ENCODE results near the gene PTPRG. TPM values are rescaled to one million over a fixed set of nuclear protein-coding genes. Genes with fewer than 3 reads are reported as not detected.

Gene PTPRG
- total RNA-seq, 1 experiment from 2014 or later: 11.7 TPM

- no peaks in the 10 kb centered on the region for H3K27me3 ChIP-seq (replicated peaks; ENCODE audit: insufficient read depth, low read depth, low read length, poor library complexity)
- intact Hi-C loops (cut with micrococcal nuclease; ENCODE audit: unreplicated experiment): no loop called here
- no peaks in the 10 kb centered on the region for H3K9me3 ChIP-seq (ENCODE audit: low read depth, low read length, poor library complexity, severe bottlenecking)
- no peak overlapping the region for H3K27ac ChIP-seq (ENCODE audit: low read depth, low read length, poor library complexity, severe bottlenecking)
- CTCF ChIA-PET: no interaction called here
- POLR2A ChIA-PET (ENCODE audit: low non-redundant PET): interaction anchor here (0.7 kb wide), 1 partner anchor 118 kb away, joined by 3 read pairs; no protein-coding TSS in a partner anchor
- no peaks in the 10 kb centered on the region for H3K36me3 ChIP-seq (ENCODE audit: insufficient read depth, low read length, poor library complexity, severe bottlenecking)
- no peak overlapping the region for H3K4me3 ChIP-seq (ENCODE audit: low read depth, low read length, poor library complexity, severe bottlenecking)
- BruUV-seq (replicated peaks): no TSS peak
- no peak for DNase-seq (ENCODE audit: low spot score)
- TF ChIP-seq CTCF (conservative IDR thresholded peaks at IDR 0.05; ENCODE audit: low read depth, low read length): no peak
- TF ChIP-seq EZH2 (IDR thresholded peaks at IDR 0.05; ENCODE audit: borderline replicate concordance, low read depth, low read length, poor library complexity, severe bottlenecking): no peak
- H3K4me1 ChIP-seq (ENCODE audit: insufficient read depth, low read length, poor library complexity, severe bottlenecking): no peaks in the 10 kb centered on the region
Measured at GRCh38 chr3:61578667-61579367, 17.4 kb downstream of the PTPRG start.

GRCh38 chr3:61579685-61580084 is 18.3 kb downstream of the PTPRG start:
- no peak overlapping the region for H3K4me3 ChIP-seq (ENCODE audit: low read depth, low read length, poor library complexity, severe bottlenecking)
- no peaks in the 10 kb centered on the region for H3K36me3 ChIP-seq (ENCODE audit: insufficient read depth, low read length, poor library complexity, severe bottlenecking)
- ChIA-PET CTCF (no interaction called here), POLR2A (ENCODE audit: low non-redundant PET) (no interaction called here)
- no peaks in the 10 kb centered on the region for H3K27me3 ChIP-seq (replicated peaks; ENCODE audit: insufficient read depth, low read depth, low read length, poor library complexity)
- no peaks in the 10 kb centered on the region for H3K4me1 ChIP-seq (ENCODE audit: insufficient read depth, low read length, poor library complexity, severe bottlenecking)
- no TSS peak for BruUV-seq (replicated peaks)
- DNase-seq (ENCODE audit: low spot score): no peak
- no peak overlapping the region for H3K27ac ChIP-seq (ENCODE audit: low read depth, low read length, poor library complexity, severe bottlenecking)
- no peak for TF ChIP-seq EZH2 (IDR thresholded peaks at IDR 0.05; ENCODE audit: borderline replicate concordance, low read depth, low read length, poor library complexity, severe bottlenecking)
- TF ChIP-seq CTCF (conservative IDR thresholded peaks at IDR 0.05; ENCODE audit: low read depth, low read length): no peak
- intact Hi-C loops (cut with micrococcal nuclease; ENCODE audit: unreplicated experiment): no loop called here
- no peaks in the 10 kb centered on the region for H3K9me3 ChIP-seq (ENCODE audit: low read depth, low read length, poor library complexity, severe bottlenecking)

GRCh38 chr3:61580982-61581643 is 19.7 kb downstream of the PTPRG start:
- TF ChIP-seq EZH2 (IDR thresholded peaks at IDR 0.05; ENCODE audit: borderline replicate concordance, low read depth, low read length, poor library complexity, severe bottlenecking): no peak
- no peak for TF ChIP-seq CTCF (conservative IDR thresholded peaks at IDR 0.05; ENCODE audit: low read depth, low read length)
- CTCF ChIA-PET: no interaction called here
- H3K4me1 ChIP-seq (ENCODE audit: insufficient read depth, low read length, poor library complexity, severe bottlenecking): no peaks in the 10 kb centered on the region
- intact Hi-C loops (cut with micrococcal nuclease; ENCODE audit: unreplicated experiment): no loop called here
- no TSS peak for BruUV-seq (replicated peaks)
- H3K9me3 ChIP-seq (ENCODE audit: low read depth, low read length, poor library complexity, severe bottlenecking): no peaks in the 10 kb centered on the region
- no peaks in the 10 kb centered on the region for H3K36me3 ChIP-seq (ENCODE audit: insufficient read depth, low read length, poor library complexity, severe bottlenecking)
- H3K4me3 ChIP-seq (ENCODE audit: low read depth, low read length, poor library complexity, severe bottlenecking): no peak overlapping the region
- H3K27me3 ChIP-seq (replicated peaks; ENCODE audit: insufficient read depth, low read depth, low read length, poor library complexity): no peaks in the 10 kb centered on the region
- H3K27ac ChIP-seq (ENCODE audit: low read depth, low read length, poor library complexity, severe bottlenecking): no peak overlapping the region
- no peak for DNase-seq (ENCODE audit: low spot score)
- POLR2A ChIA-PET (ENCODE audit: low non-redundant PET): no interaction called here
